ENCODE data around the gene RAB28.

The RAB28 gene

GRCh38 chr4:13471400-13471799 is 12.7 kb downstream of the RAB28 start (continued):
- TF ChIP-seq ARNTL (CRISPR knock-in tag; IDR thresholded peaks at IDR 0.05; ENCODE audit: borderline replicate concordance, low read depth), result no peak
- TF ChIP-seq CSRNP3 (CRISPR knock-in tag; IDR thresholded peaks at IDR 0.05), result no peak
- no peak for TF ChIP-seq TCF4 (CRISPR knock-in tag; IDR thresholded peaks at IDR 0.05; ENCODE audit: borderline replicate concordance)

GRCh38 chr4:13470379-13470778 is 13.8 kb downstream of the RAB28 start:
- TF ChIP-seq SNAI2 (CRISPR knock-in tag; IDR thresholded peaks at IDR 0.05), result no peak
- TF ChIP-seq GLIS3 (CRISPR knock-in tag; IDR thresholded peaks at IDR 0.05), result no peak
- no peak for TF ChIP-seq ZNF8 (CRISPR knock-in tag; IDR thresholded peaks at IDR 0.05)
- TF ChIP-seq BACH2 (CRISPR knock-in tag; IDR thresholded peaks at IDR 0.05; ENCODE audit: borderline replicate concordance), result no peak
- no peak for TF ChIP-seq ZNF565 (CRISPR knock-in tag; conservative IDR thresholded peaks at IDR 0.05; ENCODE audit: low read depth)
- no peak for TF ChIP-seq ARNTL (CRISPR knock-in tag; IDR thresholded peaks at IDR 0.05; ENCODE audit: borderline replicate concordance, low read depth)
- no peak for TF ChIP-seq ZFP3 (CRISPR knock-in tag; IDR thresholded peaks at IDR 0.05)
- TF ChIP-seq ZFP30 (CRISPR knock-in tag; IDR thresholded peaks at IDR 0.05), result no peak
- no peak for TF ChIP-seq ZNF70 (CRISPR knock-in tag; IDR thresholded peaks at IDR 0.05)
- TF ChIP-seq CSRNP3 (CRISPR knock-in tag; IDR thresholded peaks at IDR 0.05), result no peak
- no peak for TF ChIP-seq PPARA (CRISPR knock-in tag; IDR thresholded peaks at IDR 0.05; ENCODE audit: borderline replicate concordance)
- TF ChIP-seq RARB (CRISPR knock-in tag; IDR thresholded peaks at IDR 0.05), result no peak
- no peak for TF ChIP-seq POU6F1 (CRISPR knock-in tag; IDR thresholded peaks at IDR 0.05; ENCODE audit: borderline replicate concordance, low read depth)
- TF ChIP-seq, protein P1, sequence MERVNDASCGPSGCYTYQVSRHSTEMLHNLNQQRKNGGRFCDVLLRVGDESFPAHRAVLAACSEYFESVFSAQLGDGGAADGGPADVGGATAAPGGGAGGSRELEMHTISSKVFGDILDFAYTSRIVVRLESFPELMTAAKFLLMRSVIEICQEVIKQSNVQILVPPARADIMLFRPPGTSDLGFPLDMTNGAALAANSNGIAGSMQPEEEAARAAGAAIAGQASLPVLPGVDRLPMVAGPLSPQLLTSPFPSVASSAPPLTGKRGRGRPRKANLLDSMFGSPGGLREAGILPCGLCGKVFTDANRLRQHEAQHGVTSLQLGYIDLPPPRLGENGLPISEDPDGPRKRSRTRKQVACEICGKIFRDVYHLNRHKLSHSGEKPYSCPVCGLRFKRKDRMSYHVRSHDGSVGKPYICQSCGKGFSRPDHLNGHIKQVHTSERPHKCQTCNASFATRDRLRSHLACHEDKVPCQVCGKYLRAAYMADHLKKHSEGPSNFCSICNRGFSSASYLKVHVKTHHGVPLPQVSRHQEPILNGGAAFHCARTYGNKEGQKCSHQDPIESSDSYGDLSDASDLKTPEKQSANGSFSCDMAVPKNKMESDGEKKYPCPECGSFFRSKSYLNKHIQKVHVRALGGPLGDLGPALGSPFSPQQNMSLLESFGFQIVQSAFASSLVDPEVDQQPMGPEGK (CRISPR knock-in tag; IDR thresholded peaks at IDR 0.05; ENCODE audit: borderline replicate concordance), result no peak
- TF ChIP-seq ESRRG (CRISPR knock-in tag; IDR thresholded peaks at IDR 0.05), result no peak
- TF ChIP-seq ISL1 (CRISPR knock-in tag; IDR thresholded peaks at IDR 0.05), result no peak
- no peak for TF ChIP-seq TOX (CRISPR knock-in tag; IDR thresholded peaks at IDR 0.05; ENCODE audit: borderline replicate concordance)
- TF ChIP-seq, protein P2, sequence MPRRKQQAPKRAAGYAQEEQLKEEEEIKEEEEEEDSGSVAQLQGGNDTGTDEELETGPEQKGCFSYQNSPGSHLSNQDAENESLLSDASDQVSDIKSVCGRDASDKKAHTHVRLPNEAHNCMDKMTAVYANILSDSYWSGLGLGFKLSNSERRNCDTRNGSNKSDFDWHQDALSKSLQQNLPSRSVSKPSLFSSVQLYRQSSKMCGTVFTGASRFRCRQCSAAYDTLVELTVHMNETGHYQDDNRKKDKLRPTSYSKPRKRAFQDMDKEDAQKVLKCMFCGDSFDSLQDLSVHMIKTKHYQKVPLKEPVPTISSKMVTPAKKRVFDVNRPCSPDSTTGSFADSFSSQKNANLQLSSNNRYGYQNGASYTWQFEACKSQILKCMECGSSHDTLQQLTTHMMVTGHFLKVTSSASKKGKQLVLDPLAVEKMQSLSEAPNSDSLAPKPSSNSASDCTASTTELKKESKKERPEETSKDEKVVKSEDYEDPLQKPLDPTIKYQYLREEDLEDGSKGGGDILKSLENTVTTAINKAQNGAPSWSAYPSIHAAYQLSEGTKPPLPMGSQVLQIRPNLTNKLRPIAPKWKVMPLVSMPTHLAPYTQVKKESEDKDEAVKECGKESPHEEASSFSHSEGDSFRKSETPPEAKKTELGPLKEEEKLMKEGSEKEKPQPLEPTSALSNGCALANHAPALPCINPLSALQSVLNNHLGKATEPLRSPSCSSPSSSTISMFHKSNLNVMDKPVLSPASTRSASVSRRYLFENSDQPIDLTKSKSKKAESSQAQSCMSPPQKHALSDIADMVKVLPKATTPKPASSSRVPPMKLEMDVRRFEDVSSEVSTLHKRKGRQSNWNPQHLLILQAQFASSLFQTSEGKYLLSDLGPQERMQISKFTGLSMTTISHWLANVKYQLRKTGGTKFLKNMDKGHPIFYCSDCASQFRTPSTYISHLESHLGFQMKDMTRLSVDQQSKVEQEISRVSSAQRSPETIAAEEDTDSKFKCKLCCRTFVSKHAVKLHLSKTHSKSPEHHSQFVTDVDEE (CRISPR knock-in tag; IDR thresholded peaks at IDR 0.05), result no peak
- no peak for ATAC-seq

GRCh38 chr4:13464973-13465372 is 19.2 kb downstream of the RAB28 start:
- ATAC-seq, result no peak
- no peak for TF ChIP-seq ZNF70 (CRISPR knock-in tag; IDR thresholded peaks at IDR 0.05)
- no peak for TF ChIP-seq TCF4 (CRISPR knock-in tag; IDR thresholded peaks at IDR 0.05; ENCODE audit: borderline replicate concordance)

GRCh38 chr4:13464543-13464942 is 19.6 kb downstream of the RAB28 start:
- TF ChIP-seq ZNF8 (CRISPR knock-in tag; IDR thresholded peaks at IDR 0.05) (no peak), BACH2 (CRISPR knock-in tag; IDR thresholded peaks at IDR 0.05; ENCODE audit: borderline replicate concordance) (no peak), SNAI2 (CRISPR knock-in tag; IDR thresholded peaks at IDR 0.05) (no peak), ZC3H10 (CRISPR knock-in tag; IDR thresholded peaks at IDR 0.05) (no peak), OSR1 (CRISPR knock-in tag; IDR thresholded peaks at IDR 0.05) (no peak), GLIS3 (CRISPR knock-in tag; IDR thresholded peaks at IDR 0.05) (no peak), PPARA (CRISPR knock-in tag; IDR thresholded peaks at IDR 0.05; ENCODE audit: borderline replicate concordance) (no peak), POU6F1 (CRISPR knock-in tag; IDR thresholded peaks at IDR 0.05; ENCODE audit: borderline replicate concordance, low read depth) (no peak), ISL1 (CRISPR knock-in tag; IDR thresholded peaks at IDR 0.05) (no peak), ARNTL (CRISPR knock-in tag; IDR thresholded peaks at IDR 0.05; ENCODE audit: borderline replicate concordance, low read depth) (no peak)
- TF ChIP-seq, protein P1 (CRISPR knock-in tag; IDR thresholded peaks at IDR 0.05; ENCODE audit: borderline replicate concordance), result no peak
- no peak for ATAC-seq
